Stimulated activated CD8-positive, alpha-beta memory T cell treated with anti-CD3 and anti-CD28 coated beads, Interleukin-2, amount 100 ng/mL, for 48 hours (primary cell): ENCODE results near the gene CAMK2B.

Source experiments
- DNase-seq, 2 donors: peaks; one replicate each; pipeline ENCODE4 v3.0.0-alpha.2; 2020; ENCODE audit warnings: low read depth in 2 of 2

CAMK2B gene

GRCh38 chr7:44330331-44330730, 4.9 kb upstream of the CAMK2B start:
- no peak for DNase-seq

GRCh38 chr7:44329888-44330287, 4.5 kb upstream of the CAMK2B start:
- DNase-seq = no peak

- no peak for DNase-seq
Observed at GRCh38 chr7:44329081-44329480, 3.7 kb upstream of the CAMK2B start.

- no peak for DNase-seq
Observed at GRCh38 chr7:44327981-44328380, 2.6 kb upstream of the CAMK2B start.

GRCh38 chr7:44326261-44327125, 1.1 kb upstream of the CAMK2B start:
- DNase-seq = no peak

GRCh38 chr7:44325811-44326241, 432 bp upstream of the CAMK2B start:
- DNase-seq = no peak

- no peak for DNase-seq
Observed at GRCh38 chr7:44324481-44325200, 753 bp downstream of the CAMK2B start.

- DNase-seq = no peak
Observed at GRCh38 chr7:44324204-44324480, 1.3 kb downstream of the CAMK2B start.

GRCh38 chr7:44323381-44324203, 1.8 kb downstream of the CAMK2B start:
- DNase-seq = no peak

- DNase-seq = no peak
Observed at GRCh38 chr7:44322631-44323363, 2.6 kb downstream of the CAMK2B start.

GRCh38 chr7:44321796-44322195, 3.6 kb downstream of the CAMK2B start:
- DNase-seq = no peak

- no peak for DNase-seq
Observed at GRCh38 chr7:44320794-44321371, 4.5 kb downstream of the CAMK2B start.

GRCh38 chr7:44320141-44320540, 5.3 kb downstream of the CAMK2B start:
- no peak for DNase-seq

- no peak for DNase-seq
Observed at GRCh38 chr7:44318332-44318731, 7.1 kb downstream of the CAMK2B start.

GRCh38 chr7:44315301-44315903, 10.0 kb downstream of the CAMK2B start:
- DNase-seq = no peak

GRCh38 chr7:44313621-44314031, 11.8 kb downstream of the CAMK2B start:
- DNase-seq = no peak

GRCh38 chr7:44313016-44313415, 12.4 kb downstream of the CAMK2B start:
- DNase-seq = no peak

GRCh38 chr7:44311561-44312495, 13.6 kb downstream of the CAMK2B start:
- DNase-seq = no peak

- DNase-seq = no peak
Observed at GRCh38 chr7:44310221-44310848, 15.1 kb downstream of the CAMK2B start.
